Ascending aorta (tissue), 2 donors: ENCODE results near the gene SIGLEC12. TPM values are rescaled to one million over a fixed set of nuclear protein-coding genes. Genes with fewer than 3 reads are reported as not detected.
"Not testable (repeated sequence)": the region's sequence is repeated elsewhere in the genome, so short reads cannot be mapped to it uniquely, and the experiment has no call there.

ENCODE experiments used
- DNase-seq, 2 donors: peaks; one replicate each; pipeline ENCODE4 v3.0.0-alpha.2; 2019; ENCODE audit warnings: low spot score in 2 of 2
- H3K27ac ChIP-seq, 2 donors: fragments of 200-600 bp; sonication (generic); one replicate each; pipeline ENCODE4 v1.5.1; 2016 to 2017; ENCODE audit warnings: mild to moderate bottlenecking in 1 of 2
- H3K27me3 ChIP-seq: fragments of 200-600 bp; sonication (generic); one replicate; pipeline ENCODE4 v1.5.1; 2017
- H3K36me3 ChIP-seq, 2 donors: fragments of 200-600 bp; sonication (generic); one replicate each; pipeline ENCODE4 v1.5.1; 2016
- H3K4me1 ChIP-seq, 2 donors: fragments of 200-600 bp; sonication (generic); one replicate each; pipeline ENCODE4 v1.5.1; 2016 to 2017; ENCODE audit warnings: mild to moderate bottlenecking in 1 of 2
- H3K4me3 ChIP-seq, 2 donors: fragments of 200-600 bp; sonication (generic); one replicate each; pipeline ENCODE4 v1.5.1; 2016 to 2017; ENCODE audit warnings: mild to moderate bottlenecking in 1 of 2
- H3K9me3 ChIP-seq, 2 donors: fragments of 200-600 bp; sonication (generic); one replicate each; pipeline ENCODE4 v1.5.1; 2016
- intact Hi-C: fragments of 100-400 bp; cut with DNase I; formaldehyde crosslinking; loops from one replicate; pipeline ENCODE4 v1.15.1; 2023
- total RNA-seq: library from RNA; depleted of rRNA; stranded (reverse); fragments of >200 nt; gene quantifications from one replicate; pipeline ENCODE4 v1.1.0, GENCODE V29; 2016
- TF ChIP-seq, protein P1 (sequence below), 3 experiments: fragments of 200-600 bp in 2 of 3; fragments of 450-650 bp in 1 of 3; sonication (generic) in 2 of 3; IDR thresholded peaks; one replicate each; pipeline ENCODE4 v1.5.1; 2016 to 2019; ENCODE audit warnings: antibody characterized with exemption in 3 of 3, mild to moderate bottlenecking in 1 of 3, moderate library complexity in 1 of 3

Gene SIGLEC12
- total RNA-seq, 1 donor from 2014 or later: not detected

DNA sequence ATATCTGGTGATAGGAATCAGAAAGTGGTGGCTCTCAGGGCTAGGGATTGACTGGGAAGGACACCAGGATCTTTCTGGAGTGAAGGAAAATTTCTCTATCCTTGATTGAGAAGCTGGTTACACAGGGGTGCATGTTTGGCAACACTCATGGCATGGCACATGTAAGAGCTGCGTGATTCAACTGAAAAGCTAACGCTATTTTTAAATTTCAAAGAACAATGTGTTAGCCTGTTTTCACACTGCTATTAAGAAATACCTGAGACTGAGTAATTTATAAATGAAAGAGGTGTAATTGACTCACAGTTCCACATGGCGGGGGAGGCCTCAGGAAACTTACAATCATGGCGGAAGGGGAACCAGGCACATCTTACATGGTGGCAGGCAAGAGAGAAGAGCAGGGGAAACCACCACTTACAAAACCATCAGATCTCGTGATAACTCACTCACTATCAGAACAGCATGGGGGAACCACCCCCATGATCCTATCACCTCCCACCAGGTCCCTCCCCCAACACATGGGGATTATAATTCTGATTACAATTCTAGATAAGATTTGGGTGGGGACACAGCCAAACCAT, 50.8 kb downstream of the SIGLEC12 start:
- Histone ChIP-seq H3K36me3 (no peaks in the 10 kb centered on the region), H3K27me3 (no peaks in the 10 kb centered on the region), H3K9me3 (no peaks in the 10 kb centered on the region), H3K4me3 (no peak overlapping the region), H3K4me1 (no peaks in the 10 kb centered on the region), H3K27ac (no peak overlapping the region)
- peak in 1 of 2 donors; percentile 12 for DNase-seq
- TF ChIP-seq, protein P1, sequence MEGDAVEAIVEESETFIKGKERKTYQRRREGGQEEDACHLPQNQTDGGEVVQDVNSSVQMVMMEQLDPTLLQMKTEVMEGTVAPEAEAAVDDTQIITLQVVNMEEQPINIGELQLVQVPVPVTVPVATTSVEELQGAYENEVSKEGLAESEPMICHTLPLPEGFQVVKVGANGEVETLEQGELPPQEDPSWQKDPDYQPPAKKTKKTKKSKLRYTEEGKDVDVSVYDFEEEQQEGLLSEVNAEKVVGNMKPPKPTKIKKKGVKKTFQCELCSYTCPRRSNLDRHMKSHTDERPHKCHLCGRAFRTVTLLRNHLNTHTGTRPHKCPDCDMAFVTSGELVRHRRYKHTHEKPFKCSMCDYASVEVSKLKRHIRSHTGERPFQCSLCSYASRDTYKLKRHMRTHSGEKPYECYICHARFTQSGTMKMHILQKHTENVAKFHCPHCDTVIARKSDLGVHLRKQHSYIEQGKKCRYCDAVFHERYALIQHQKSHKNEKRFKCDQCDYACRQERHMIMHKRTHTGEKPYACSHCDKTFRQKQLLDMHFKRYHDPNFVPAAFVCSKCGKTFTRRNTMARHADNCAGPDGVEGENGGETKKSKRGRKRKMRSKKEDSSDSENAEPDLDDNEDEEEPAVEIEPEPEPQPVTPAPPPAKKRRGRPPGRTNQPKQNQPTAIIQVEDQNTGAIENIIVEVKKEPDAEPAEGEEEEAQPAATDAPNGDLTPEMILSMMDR (IDR thresholded peaks at IDR 0.05): no peak
- intact Hi-C loops: no loop called here

DNA sequence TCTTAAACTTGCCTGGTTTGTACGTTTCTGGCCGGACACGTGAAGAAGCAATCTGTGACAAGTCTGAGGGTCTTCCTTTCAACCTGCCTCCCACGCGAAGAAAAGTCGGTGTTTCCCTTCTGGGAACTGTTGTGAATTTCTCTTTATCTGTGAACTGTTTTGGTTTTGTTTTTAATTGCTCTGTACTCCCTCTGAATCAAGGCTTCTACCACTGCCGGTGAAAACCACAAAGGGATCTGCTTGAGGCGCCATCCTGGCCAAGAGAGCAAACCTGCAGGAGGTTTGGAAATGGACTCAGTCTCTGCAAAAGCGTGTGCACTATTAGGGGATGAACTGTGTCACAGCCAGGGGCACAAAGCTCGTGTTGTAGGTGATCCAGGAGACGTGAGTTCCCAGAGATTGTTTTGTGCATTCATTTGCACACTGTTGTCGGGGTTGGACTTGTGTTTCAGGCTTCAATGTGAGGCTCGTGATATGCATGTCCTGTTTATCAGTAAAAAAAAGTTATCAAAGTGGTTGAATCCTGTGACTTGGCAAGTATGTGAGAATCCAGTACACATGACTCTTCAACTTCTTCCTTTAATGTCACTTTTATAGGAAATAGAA, 53.1 kb downstream of the SIGLEC12 start:
- TF ChIP-seq, protein P1 (IDR thresholded peaks at IDR 0.05): no peak

DNA sequence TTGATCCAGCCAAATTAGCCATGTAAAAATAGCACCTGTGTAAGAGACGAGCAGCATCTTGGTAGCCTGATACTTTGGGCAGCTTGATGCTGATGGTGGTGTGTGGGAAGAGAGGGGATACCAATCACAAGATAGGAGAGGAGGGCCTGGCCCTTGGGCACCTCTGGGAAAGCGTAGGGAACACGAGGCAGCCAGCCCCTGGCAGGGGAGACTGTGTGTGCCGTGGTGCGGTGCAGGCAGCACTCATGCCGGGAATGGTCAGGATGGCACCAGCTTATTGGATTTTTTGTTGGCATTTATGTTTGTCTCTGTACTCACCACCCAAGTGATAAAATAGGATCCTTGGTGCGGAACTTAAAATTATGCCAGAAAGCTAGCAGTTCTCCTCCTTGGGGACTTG, 53.6 kb downstream of the SIGLEC12 start:
- intact Hi-C loops: no loop called here
- no peaks in the 10 kb centered on the region for H3K4me1 ChIP-seq

More for the DNA sequence above, 53.1 kb downstream of the SIGLEC12 start:
- H3K36me3 ChIP-seq: no peaks in the 10 kb centered on the region
- H3K4me3 ChIP-seq: no peak overlapping the region
- no peaks in the 10 kb centered on the region for H3K27me3 ChIP-seq
- no peaks in the 10 kb centered on the region for H3K4me1 ChIP-seq
- no peak overlapping the region for H3K27ac ChIP-seq
- intact Hi-C loops: no loop called here
- DNase-seq: peak in 1 of 2 donors; percentile 38
- H3K9me3 ChIP-seq: no peaks in the 10 kb centered on the region

DNA sequence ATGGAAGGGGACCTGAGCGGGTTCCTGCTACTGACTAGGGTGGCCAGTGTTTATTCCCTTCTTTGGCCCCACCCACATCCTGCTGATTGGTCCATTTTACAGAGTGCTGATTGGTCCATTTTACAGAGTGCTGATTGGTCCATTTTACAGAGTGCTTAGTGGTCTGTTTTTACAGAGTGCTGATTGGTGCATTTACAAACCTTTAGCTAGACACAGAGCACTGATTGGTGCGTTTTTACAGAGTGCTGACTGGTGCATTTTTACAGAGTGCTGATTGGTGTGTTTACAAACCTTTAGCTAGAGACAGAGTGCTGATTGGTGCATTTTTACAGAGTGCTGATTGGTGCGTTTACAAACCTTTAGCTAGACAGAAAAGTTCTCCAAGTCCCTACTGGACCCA, 54.1 kb downstream of the SIGLEC12 start:
- DNase-seq: peak in 1 of 2 donors; percentile 9
- H3K4me1 ChIP-seq, H3K4me3 ChIP-seq, H3K27me3 ChIP-seq, intact Hi-C loops, H3K36me3 ChIP-seq, H3K27ac ChIP-seq, H3K9me3 ChIP-seq: not testable (repeated sequence)

More for the DNA sequence above, 53.6 kb downstream of the SIGLEC12 start:
- Histone ChIP-seq H3K9me3 (no peaks in the 10 kb centered on the region), H3K4me3 (no peak overlapping the region), H3K27me3 (no peaks in the 10 kb centered on the region), H3K36me3 (no peaks in the 10 kb centered on the region), H3K27ac (no peak overlapping the region)
- peak in 1 of 2 donors; percentile 24 for DNase-seq
- TF ChIP-seq, protein P1 (IDR thresholded peaks at IDR 0.05): no peak

DNA sequence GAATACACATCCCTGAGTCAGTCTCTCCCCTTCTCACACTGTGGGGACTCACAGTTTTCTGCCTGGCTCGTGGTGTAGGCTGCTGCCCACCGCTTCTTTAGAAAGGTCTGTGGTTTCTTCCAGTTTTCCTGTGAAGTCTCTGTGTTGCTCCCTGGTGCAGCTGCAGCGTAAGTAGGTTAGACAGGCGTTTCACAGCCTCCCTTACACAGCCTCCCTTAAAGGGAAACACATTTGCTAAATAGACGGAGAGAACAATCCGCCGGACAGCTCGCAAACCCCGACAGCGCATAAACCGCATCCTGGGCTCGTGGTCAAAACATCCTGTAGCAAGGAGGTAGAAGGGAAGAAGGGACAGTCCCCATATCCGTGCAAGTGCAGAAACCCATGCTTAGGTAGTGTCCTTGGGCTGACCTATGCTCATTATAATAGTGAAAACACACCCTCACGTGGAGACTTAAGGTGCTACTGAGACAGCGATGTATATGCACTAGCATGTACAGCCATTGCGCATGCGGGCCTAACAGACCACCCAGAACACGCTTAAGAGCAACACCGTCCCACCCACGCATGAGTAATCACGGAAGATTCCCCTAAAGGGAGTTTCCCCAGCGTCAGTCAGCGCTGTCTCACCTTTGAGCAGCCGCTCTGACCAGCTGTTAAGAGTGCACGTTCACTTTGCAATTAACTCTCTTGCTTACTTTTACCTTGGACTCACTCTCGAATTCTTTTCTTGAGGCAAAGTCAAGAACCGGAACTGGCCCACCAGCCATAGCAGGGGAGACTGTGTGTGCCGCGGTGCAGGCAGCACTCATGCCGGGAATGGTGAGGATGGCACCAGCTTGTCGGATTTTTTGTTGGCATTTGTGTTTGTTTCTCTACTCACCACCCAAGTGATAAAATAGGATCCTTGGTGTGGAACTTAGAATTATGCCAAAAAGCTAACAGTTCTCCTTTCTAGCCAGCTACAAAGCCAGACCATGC, 59.9 kb downstream of the SIGLEC12 start:
- Histone ChIP-seq H3K4me3 (peak overlapping the region in 1 of 2 donors; percentile 19), H3K9me3 (no peaks in the 10 kb centered on the region), H3K36me3 (no peaks in the 10 kb centered on the region), H3K27ac (no peak overlapping the region), H3K27me3 (no peaks in the 10 kb centered on the region), H3K4me1 (no peaks in the 10 kb centered on the region)
- TF ChIP-seq, protein P1 (IDR thresholded peaks at IDR 0.05): no peak
- DNase-seq: peak in 1 of 2 donors; percentile 69
- intact Hi-C loops: no loop called here

Other genes starting within 250 kb of the SIGLEC12 start
- 4.9 TPM for gene IGLON5, start 190.2 kb downstream of the SIGLEC12 start, total RNA-seq
- gene VSIG10L, start 159.7 kb downstream of the SIGLEC12 start, total RNA-seq: 1.4 TPM
- 42.5 TPM for gene ETFB, start 135.4 kb downstream of the SIGLEC12 start, total RNA-seq
- not detected for gene CLDND2, start 132.8 kb downstream of the SIGLEC12 start, total RNA-seq
- gene NKG7, start 129.1 kb downstream of the SIGLEC12 start, total RNA-seq: 30.2 TPM
- gene LIM2, start 113.8 kb downstream of the SIGLEC12 start, total RNA-seq: not detected
- gene C19orf84, start 111.2 kb downstream of the SIGLEC12 start, total RNA-seq: not detected
- 5.4 TPM for gene SIGLEC10, start 84.2 kb downstream of the SIGLEC12 start, total RNA-seq
- gene SIGLEC8, start 43.3 kb downstream of the SIGLEC12 start, total RNA-seq: not detected
- not detected for gene CEACAM18, start 23.3 kb downstream of the SIGLEC12 start, total RNA-seq
- gene SIGLEC6, start 29.9 kb upstream of the SIGLEC12 start, total RNA-seq: 6.6 TPM
- 6.1 TPM for gene ZNF175, start 69.5 kb upstream of the SIGLEC12 start, total RNA-seq
- gene SIGLEC5, start 128.6 kb upstream of the SIGLEC12 start, total RNA-seq: not detected
- gene SIGLEC14, start 145.0 kb upstream of the SIGLEC12 start, total RNA-seq: 0.75 TPM
- gene SPACA6, start 191.5 kb upstream of the SIGLEC12 start, total RNA-seq: 16.0 TPM
- 2.9 TPM for gene HAS1, start 222.2 kb upstream of the SIGLEC12 start, total RNA-seq